Esophagus squamous epithelium (tissue), 5 donors: ENCODE data around the gene TANC1. TPM values are rescaled to one million over a fixed set of nuclear protein-coding genes. Genes with fewer than 3 reads are reported as not detected.

Experiments used
- DNase-seq: peaks from one replicate; lab custom pipeline; 2025; lab: John Stamatoyannopoulos, UW
- H3K27ac ChIP-seq, 4 donors: fragments of 200-600 bp; sonication (generic); one replicate each; pipeline ENCODE4 v1.5.1; 2016 to 2019; ENCODE audit warnings: mild to moderate bottlenecking in 1 of 4
- H3K27me3 ChIP-seq, 4 donors: fragments of 200-600 bp; sonication (generic); 1 replicate in 3 of 4; 2 replicates in 1 of 4; pipeline versions ENCODE4 v1.5.1 to v1.6.0; 2017 to 2021; ENCODE audit warnings: antibody characterized with exemption in 1 of 4
- H3K36me3 ChIP-seq, 3 donors: fragments of 200-600 bp; sonication (generic); one replicate each; pipeline ENCODE4 v1.5.1; 2016 to 2019
- H3K4me1 ChIP-seq, 3 donors: fragments of 200-600 bp; sonication (generic); one replicate each; pipeline ENCODE4 v1.5.1; 2017 to 2019
- H3K4me3 ChIP-seq, 4 donors: fragments of 200-600 bp; sonication (generic); 1 replicate in 3 of 4; 2 replicates in 1 of 4; pipeline ENCODE4 v1.5.1; 2016 to 2019; ENCODE audit warnings: mild to moderate bottlenecking in 2 of 4, moderate library complexity in 1 of 4
- H3K9me3 ChIP-seq, 3 donors: fragments of 200-600 bp; sonication (generic); one replicate each; pipeline ENCODE4 v1.5.1; 2016 to 2019
- CTCF ChIP-seq, 6 experiments: fragments of 450-650 bp in 4 of 6; fragments of 200-600 bp in 2 of 6; sonication (generic) in 2 of 6; IDR thresholded peaks; one replicate each; pipeline ENCODE4 v1.5.1; 2016 to 2019; ENCODE audit warnings: antibody characterized with exemption in 6 of 6, mild to moderate bottlenecking in 4 of 6, moderate library complexity in 4 of 6
- POLR2A ChIP-seq, 4 donors: fragments of 450-650 bp; IDR thresholded peaks; one replicate each; pipeline ENCODE4 v1.6.1; 2017; ENCODE audit warnings: antibody characterized with exemption in 4 of 4, mild to moderate bottlenecking in 4 of 4, moderate library complexity in 3 of 4
- WGBS, 2 donors: methylation state at CpG; one replicate each; pipeline ENCODE4 v1.1.5; 2018; 5-methylcytosine and 5-hydroxymethylcytosine counted together
- intact Hi-C: fragments of 100-400 bp; cut with DNase I; formaldehyde crosslinking; loops from one replicate; pipeline ENCODE4 v1.15.0; 2022
- total RNA-seq, 4 donors: library from RNA; depleted of rRNA; stranded (reverse); fragments of >200 nt; gene quantifications; one replicate each; pipeline ENCODE4 v1.1.0, GENCODE V29; 2016
- donor health status: DM: yes; HTN: yes; CAD: no.

TANC1 gene
- total RNA-seq, 4 donors from 2014 or later: 29.4 to 54.5 (median 42.2) TPM

DNA sequence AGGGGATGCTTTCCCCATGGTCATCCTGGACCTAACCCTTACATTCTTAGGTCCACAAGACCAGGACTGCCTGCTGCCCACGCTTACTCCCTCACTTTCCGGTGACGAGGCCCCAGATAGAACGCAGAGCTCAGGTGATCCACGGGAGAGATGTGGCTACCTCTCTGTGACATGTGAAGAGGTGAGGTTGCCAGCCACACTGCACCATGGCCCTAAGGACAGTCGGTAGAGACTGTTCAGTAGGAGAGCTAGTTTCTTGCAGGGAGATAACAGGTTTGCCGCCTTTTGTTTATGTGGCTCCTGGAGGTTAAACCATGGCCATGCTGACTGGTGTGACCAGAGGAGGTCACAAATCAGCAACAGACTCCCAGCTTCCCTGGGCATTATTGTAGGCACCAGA is 246.7 kb downstream of the TANC1 start:
- intact Hi-C loops: no loop called here
- DNase-seq: no peak
- Histone ChIP-seq H3K4me1 (no peaks in the 10 kb centered on the region), H3K9me3 (no peaks in the 10 kb centered on the region), H3K4me3 (no peak overlapping the region), H3K27me3 (no peaks in the 10 kb centered on the region), H3K27ac (no peak overlapping the region), H3K36me3 (peaks cover 6 to 100% (median 17%) of the 10 kb centered on the region in 3 donors)
- no peak for TF ChIP-seq CTCF (IDR thresholded peaks at IDR 0.05)
- no peak for TF ChIP-seq POLR2A (IDR thresholded peaks at IDR 0.05)
- 70 to 100% methylated on average over 2 of the region's 7 CpGs for WGBS, 2 donors

GRCh38 chr2:159217676-159218075 is 249.2 kb downstream of the TANC1 start:
- H3K27me3 ChIP-seq: no peaks in the 10 kb centered on the region
- no peak overlapping the region for H3K27ac ChIP-seq
- TF ChIP-seq CTCF (IDR thresholded peaks at IDR 0.05): no peak
- TF ChIP-seq POLR2A (IDR thresholded peaks at IDR 0.05): no peak
- no peak overlapping the region for H3K4me3 ChIP-seq
- WGBS, 2 donors: 74 to 79% methylated on average over 4 of the region's 5 CpGs
- no peaks in the 10 kb centered on the region for H3K9me3 ChIP-seq
- H3K4me1 ChIP-seq: no peaks in the 10 kb centered on the region
- intact Hi-C loops: no loop called here
- peaks cover 6 to 100% (median 17%) of the 10 kb centered on the region in 3 donors for H3K36me3 ChIP-seq
- no peak for DNase-seq

GRCh38 chr2:159218389-159218788 is 249.9 kb downstream of the TANC1 start:
- H3K27ac ChIP-seq: no peak overlapping the region
- intact Hi-C loops: no loop called here
- 87 to 88% methylated on average over 6 of the region's 6 CpGs for WGBS, 2 donors
- H3K9me3 ChIP-seq: no peaks in the 10 kb centered on the region
- no peak for DNase-seq
- no peak overlapping the region for H3K4me3 ChIP-seq
- no peaks in the 10 kb centered on the region for H3K27me3 ChIP-seq
- TF ChIP-seq POLR2A (IDR thresholded peaks at IDR 0.05): no peak
- no peak for TF ChIP-seq CTCF (IDR thresholded peaks at IDR 0.05)
- H3K4me1 ChIP-seq: no peaks in the 10 kb centered on the region
- H3K36me3 ChIP-seq: peaks cover 6 to 100% (median 14%) of the 10 kb centered on the region in 3 donors

- intact Hi-C loops: no loop called here
- 92 to 96% methylated on average over 6 to 7 of the region's 8 CpGs for WGBS, 2 donors
- Histone ChIP-seq H3K4me3 (no peak overlapping the region), H3K27me3 (no peaks in the 10 kb centered on the region), H3K4me1 (peaks cover 0 to 3% (median 0%) of the 10 kb centered on the region in 3 donors), H3K36me3 (peaks cover 6 to 100% (median 23%) of the 10 kb centered on the region in 3 donors), H3K9me3 (no peaks in the 10 kb centered on the region), H3K27ac (no peak overlapping the region)
- DNase-seq: no peak
- TF ChIP-seq CTCF (IDR thresholded peaks at IDR 0.05): no peak
- no peak for TF ChIP-seq POLR2A (IDR thresholded peaks at IDR 0.05)
These were observed 251.1 kb downstream of the TANC1 start for GRCh38 chr2:159219394-159219998.

DNA sequence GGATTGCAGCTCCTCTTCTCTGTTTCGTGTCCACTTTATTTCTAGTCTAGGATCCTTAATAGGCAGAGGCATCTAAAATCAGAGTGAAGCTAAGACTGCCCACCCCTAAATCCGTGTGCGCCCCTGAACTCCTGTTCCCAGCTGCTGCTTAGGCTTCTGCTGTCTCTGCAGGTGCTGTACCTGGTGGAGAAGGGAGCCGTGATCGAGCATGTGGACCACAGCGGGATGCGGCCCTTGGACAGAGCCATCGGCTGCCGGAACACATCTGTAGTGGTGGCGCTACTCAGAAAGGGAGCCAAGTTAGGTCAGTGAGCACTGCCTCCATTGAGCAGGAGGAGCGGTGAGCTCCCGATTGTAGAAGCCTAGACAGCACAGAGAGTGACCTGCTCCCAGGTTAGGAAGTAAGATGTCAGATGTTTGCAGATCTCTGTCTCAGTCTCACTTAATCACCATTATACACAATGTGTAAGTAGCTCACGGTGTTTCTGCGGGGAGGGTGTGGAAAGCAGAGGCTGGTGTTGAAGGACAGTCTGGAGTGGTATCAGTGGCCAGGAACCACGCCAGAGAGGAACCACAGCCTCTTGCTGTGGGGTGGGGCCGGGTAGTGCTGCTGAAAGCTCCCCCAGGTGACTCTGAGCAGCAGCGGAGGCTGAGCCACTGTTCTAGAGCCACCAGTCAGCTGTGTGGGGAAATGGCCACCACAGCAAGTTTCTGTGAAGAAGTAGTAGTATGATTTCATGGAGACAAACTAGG is 255.8 kb downstream of the TANC1 start:
- no peaks in the 10 kb centered on the region for H3K27me3 ChIP-seq
- TF ChIP-seq CTCF (IDR thresholded peaks at IDR 0.05): no peak
- no peak for TF ChIP-seq POLR2A (IDR thresholded peaks at IDR 0.05)
- WGBS, 2 donors: 83 to 92% methylated on average over 11 of the region's 17 CpGs
- H3K9me3 ChIP-seq: no peaks in the 10 kb centered on the region
- peak overlapping the region in 1 of 4 donors; percentile 58 for H3K27ac ChIP-seq
- intact Hi-C loops: no loop called here
- peaks cover 0 to 98% (median 33%) of the 10 kb centered on the region in 3 donors for H3K36me3 ChIP-seq
- no peak for DNase-seq
- no peak overlapping the region for H3K4me3 ChIP-seq
- peaks cover 7 to 27% (median 9%) of the 10 kb centered on the region in 3 donors for H3K4me1 ChIP-seq
